ENCODE data around the gene TSPYL1. TPM values are rescaled to one million over a fixed set of nuclear protein-coding genes. Genes with fewer than 3 reads are reported as not detected.

The TSPYL1 gene
- total RNA-seq, result 65.9 and 78.5 TPM in 2 replicates

GRCh38 chr6:116279232-116280160 is at the start of gene TSPYL1:
TSS of gene TSPYL1 (minus strand) at chr6:116279930. CDS start at chr6:116279830, 100 bp downstream.

GRCh38 chr6:116253505-116254296 is 26.0 kb downstream of the TSPYL1 start, which contains the start of gene TSPYL4:
TSS of gene TSPYL4 (minus strand) at chr6:116254075. CDS start at chr6:116254008, 67 bp downstream.

Other genes with a start within 250 kb of the TSPYL1 start
- gene FRK, start 219.0 kb downstream of the TSPYL1 start, total RNA-seq, result 0.11 and 0.26 TPM in 2 replicates
- 3.9 and 5.7 TPM in 2 replicates for gene NT5DC1, start 179.1 kb downstream of the TSPYL1 start, total RNA-seq
- gene COL10A1, start 153.8 kb downstream of the TSPYL1 start, total RNA-seq, result not detected in 2 replicates
- gene TSPYL4, start 25.9 kb downstream of the TSPYL1 start, total RNA-seq, result 7.6 TPM in 2 replicates
- 14.3 and 16.8 TPM in 2 replicates for gene DSE, start 91.0 kb upstream of the TSPYL1 start, total RNA-seq
- gene CALHM6, start 181.4 kb upstream of the TSPYL1 start, total RNA-seq, result 3.7 and 4.2 TPM in 2 replicates
- 1.3 and 2.6 TPM in 2 replicates for gene CALHM5, start 231.7 kb upstream of the TSPYL1 start, total RNA-seq

All from dermis lymphatic vessel endothelial cell (primary cell).